Measurements from ENCODE around the gene HOXA13. TPM values are rescaled to one million over a fixed set of nuclear protein-coding genes. Genes with fewer than 3 reads are reported as not detected.

Gene HOXA13
- total RNA-seq, 2 donors from 2014 or later: not detected

DNA sequence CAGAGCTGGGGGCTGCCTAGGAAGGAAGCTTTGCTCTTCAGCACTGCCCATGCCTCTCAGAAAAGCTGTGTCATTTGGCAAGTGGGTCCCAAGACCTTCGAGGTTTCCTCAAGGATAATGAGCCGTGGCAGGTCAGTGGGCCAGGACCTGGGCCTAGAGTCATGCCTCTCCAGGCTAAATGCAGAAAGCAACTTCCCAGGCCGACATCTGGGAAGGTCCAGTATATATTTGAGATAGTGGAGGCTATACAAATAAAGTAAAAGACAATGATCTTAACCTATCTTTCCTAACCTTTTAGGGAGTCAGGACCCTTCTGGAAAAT, 23.4 kb downstream of the HOXA13 start:
- no peaks in the 10 kb centered on the region for H3K9me3 ChIP-seq
- H3K27me3 ChIP-seq: peaks cover 56 to 78% of the 10 kb centered on the region in 2 donors
- H3K36me3 ChIP-seq: no peaks in the 10 kb centered on the region
- no peak overlapping the region for H3K27ac ChIP-seq
- TF ChIP-seq CTCF (IDR thresholded peaks at IDR 0.05): no peak
- no peak for DNase-seq (ENCODE audit: low spot score)
- H3K4me3 ChIP-seq: no peak overlapping the region
- peaks cover 0 to 36% of the 10 kb centered on the region in 2 donors for H3K4me1 ChIP-seq

- Histone ChIP-seq H3K27me3 (peaks cover 60 to 79% of the 10 kb centered on the region in 2 donors), H3K4me3 (no peak overlapping the region), H3K27ac (no peak overlapping the region), H3K4me1 (peaks cover 0 to 36% of the 10 kb centered on the region in 2 donors), H3K36me3 (no peaks in the 10 kb centered on the region), H3K9me3 (no peaks in the 10 kb centered on the region)
- DNase-seq (ENCODE audit: low spot score): no peak
- no peak for TF ChIP-seq CTCF (IDR thresholded peaks at IDR 0.05)
These were observed 24.0 kb downstream of the HOXA13 start for GRCh38 chr7:27175626-27176523.

- no peak overlapping the region for H3K4me3 ChIP-seq
- no peaks in the 10 kb centered on the region for H3K36me3 ChIP-seq
- H3K27ac ChIP-seq: no peak overlapping the region
- peaks cover 0 to 35% of the 10 kb centered on the region in 2 donors for H3K4me1 ChIP-seq
- no peak for DNase-seq (ENCODE audit: low spot score)
- H3K27me3 ChIP-seq: peaks cover 59 to 75% of the 10 kb centered on the region in 2 donors
- H3K9me3 ChIP-seq: no peaks in the 10 kb centered on the region
- TF ChIP-seq CTCF (IDR thresholded peaks at IDR 0.05): no peak
These were observed 24.8 kb downstream of the HOXA13 start for GRCh38 chr7:27174874-27175625.

- Histone ChIP-seq H3K36me3 (no peaks in the 10 kb centered on the region), H3K4me1 (peaks cover 0 to 36% of the 10 kb centered on the region in 2 donors), H3K27ac (no peak within 1 kb of the TSS), H3K27me3 (peaks cover 60 to 75% of the 10 kb centered on the region in 2 donors), H3K4me3 (peak within 1 kb of the TSS; percentile 20 to 46), H3K9me3 (no peaks in the 10 kb centered on the region)
- no peak for DNase-seq (ENCODE audit: low spot score)
- TF ChIP-seq CTCF (IDR thresholded peaks at IDR 0.05): no peak
These were observed 25.7 kb downstream of the HOXA13 start, which contains the start of gene HOXA10 for GRCh38 chr7:27173956-27174873. Gene HOXA10, minus strand, starts transcription at chr7:27174320. Its CDS starts 14 bp downstream, at chr7:27174306.

- TF ChIP-seq CTCF (IDR thresholded peaks at IDR 0.05): no peak
- Histone ChIP-seq H3K4me3 (peak overlapping the region; percentile 20 to 46), H3K9me3 (no peaks in the 10 kb centered on the region), H3K36me3 (no peaks in the 10 kb centered on the region), H3K27me3 (peaks cover 57 to 79% of the 10 kb centered on the region in 2 donors), H3K4me1 (peaks cover 0 to 36% of the 10 kb centered on the region in 2 donors), H3K27ac (no peak overlapping the region)
- no peak for DNase-seq (ENCODE audit: low spot score)
These were observed 26.4 kb downstream of the HOXA13 start for GRCh38 chr7:27173511-27173955.

Measured in right atrium auricular region (tissue), 2 donors.